Psoas muscle (tissue), 8 donors: ENCODE data around the gene MRPL52. TPM values are rescaled to one million over a fixed set of nuclear protein-coding genes. Genes with fewer than 3 reads are reported as not detected.

Experiments used
- ATAC-seq, 4 donors: fragments of 200-7000 bp; cut with Tn5 transposase; one replicate each; pipeline ENCODE4 v1.9.1; 2020; ENCODE audit warnings: moderate library complexity in 3 of 4, mild to moderate bottlenecking in 2 of 4
- DNase-seq, 2 donors: peaks; one replicate each; pipeline ENCODE4 v3.0.0-alpha.2; 2020
- H3K27ac ChIP-seq: fragments of 200-600 bp; one replicate; pipeline ENCODE4 v1.8.0; 2022
- H3K27me3 ChIP-seq, 3 donors: fragments of 200-600 bp in 1 of 3; one replicate each; pipeline versions ENCODE4 v1.6.1 to v1.8.0; 2013 to 2022; ENCODE audit warnings: low read length in 2 of 3, mild to moderate bottlenecking in 2 of 3, moderate library complexity in 1 of 3; ENCODE audit not compliant: insufficient read depth in 3 of 3
- H3K36me3 ChIP-seq, 2 donors: fragments of 200-600 bp in 1 of 2; one replicate each; pipeline versions ENCODE4 v1.6.1 to v1.8.0; 2013 to 2022; ENCODE audit warnings: low read depth in 1 of 2, mild to moderate bottlenecking in 1 of 2, moderate library complexity in 1 of 2; ENCODE audit not compliant: insufficient read depth in 1 of 2
- H3K4me1 ChIP-seq: fragments of 200-600 bp; one replicate; pipeline ENCODE4 v1.8.0; 2022
- H3K4me3 ChIP-seq: fragments of 200-600 bp; one replicate; pipeline ENCODE4 v1.8.0; 2022; ENCODE audit warnings: mild to moderate bottlenecking
- H3K9me3 ChIP-seq: fragments of 200-600 bp; one replicate; pipeline ENCODE4 v1.8.0; 2022
- CTCF ChIP-seq: fragments of 200-600 bp; IDR thresholded peaks from one replicate; pipeline ENCODE4 v1.8.0; 2022; ENCODE audit warnings: antibody characterized with exemption
- WGBS, 3 donors: extraction: QIAGEN DNeasy Blood & Tissue Kit; methylation state at CpG; one replicate each; pipeline versions ENCODE4 v1.1.6 to v1.1.7; 2013; 5-methylcytosine and 5-hydroxymethylcytosine counted together
- intact Hi-C, 2 donors: fragments of 100-400 bp; cut with DNase I; formaldehyde crosslinking; loops; one replicate each; pipeline versions ENCODE4 v1.11.0 to v1.14.2; 2022
- polyA plus RNA-seq, 3 donors: library from polyadenylated mRNA; stranded (reverse); fragments of 200-250 nt; gene quantifications; one replicate each; pipeline ENCODE4 v1.2.3, GENCODE V29; 2013
- total RNA-seq, 4 donors: library from RNA; stranded (reverse); fragmentation: NEBNext Ultra II Directional in 2 of 4; extraction: Animal tissue kit (Norgen Biotek cat#: 25700) in 2 of 4; gene quantifications; one replicate each; pipeline versions ENCODE4 v1.2.1 to v1.2.4, GENCODE V29; 2021 to 2023
- donor health status: healthy with polysubstance abuse.
- donor health status: DM: no; HTN: no; CAD: no; lungs with moderate emphysema.
- donor health status: Bipolar disorder and iron deficiency.
- donor health status: healthy.
- donor health status: DM: yes; HTN: yes; CAD: no.
- donor health status: DM: no; HTN: no; CAD: no.
- donor health status: DM: no; HTN: no; CAD: no.
- donor health status: DM: yes; HTN: yes; CAD: no.

MRPL52 gene
- total and polyA plus RNA-seq, 7 donors: 79.1 to 246 (median 91.2) TPM

DNA sequence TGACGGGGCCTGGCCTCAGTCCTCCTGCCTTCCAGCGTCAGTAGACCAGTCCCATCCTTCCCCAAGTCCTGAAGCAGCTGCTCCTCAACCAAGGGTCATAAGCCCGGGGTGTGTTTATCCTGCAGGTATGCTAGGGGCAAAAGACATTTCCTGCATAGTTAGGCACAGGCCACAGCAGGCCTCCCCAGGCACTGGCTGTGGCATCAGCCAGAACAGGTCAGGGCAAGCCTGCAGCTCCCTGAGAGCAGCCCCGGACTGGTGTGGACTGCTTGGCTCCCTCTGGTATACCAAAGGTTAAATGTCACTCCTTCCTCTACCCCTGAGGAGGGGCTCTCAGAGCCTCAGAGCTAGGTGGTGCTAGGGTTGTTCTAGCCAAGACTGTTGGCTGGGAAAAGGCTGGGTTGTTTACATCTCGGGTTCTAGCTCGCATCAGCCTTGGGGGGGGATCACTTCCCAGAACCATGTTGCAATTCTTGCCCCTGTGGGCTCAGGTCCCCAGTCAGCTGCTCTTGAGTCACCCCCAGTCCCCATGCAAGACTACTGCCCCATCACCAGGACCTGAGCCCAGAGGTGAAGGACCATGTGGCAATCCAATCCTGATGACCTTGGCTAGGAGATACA, 9.6 kb downstream of the MRPL52 start:
- Histone ChIP-seq H3K27ac (no peak overlapping the region), H3K4me3 (peak overlapping the region; percentile 77), H3K4me1 (peaks cover 6% of the 10 kb centered on the region), H3K9me3 (no peaks in the 10 kb centered on the region), H3K27me3 (peaks cover 0 to 16% (median 13%) of the 10 kb centered on the region in 3 donors), H3K36me3 (peaks cover 0 to 30% of the 10 kb centered on the region in 2 donors)
- ATAC-seq (peak in 2 of 4 donors; percentile 6 to 32), DNase-seq (peak in 1 of 2 donors; percentile 63)
- TF ChIP-seq CTCF: no peak
- intact Hi-C loops: no loop called here
- WGBS, 3 donors: 67 to 75% (median 74%) methylated on average over 6 of the region's 6 CpGs

DNA sequence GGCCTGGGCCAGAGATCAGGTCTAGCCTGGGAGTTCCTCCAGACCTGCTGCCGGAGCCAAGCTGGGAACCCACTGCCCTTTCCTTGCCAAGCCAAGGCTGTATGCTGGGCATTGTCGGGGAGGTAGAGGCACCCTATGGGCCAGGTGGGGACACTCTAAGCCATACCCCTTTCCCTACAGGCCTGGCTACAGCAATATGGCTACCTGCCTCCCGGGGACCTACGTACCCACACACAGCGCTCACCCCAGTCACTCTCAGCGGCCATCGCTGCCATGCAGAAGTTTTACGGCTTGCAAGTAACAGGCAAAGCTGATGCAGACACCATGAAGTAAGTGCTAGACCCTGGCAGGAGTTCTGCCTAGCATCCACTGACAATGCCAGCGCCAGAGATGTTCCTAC, 11.6 kb downstream of the MRPL52 start:
- intact Hi-C loops: no loop called here
- Histone ChIP-seq H3K36me3 (peaks cover 0 to 24% of the 10 kb centered on the region in 2 donors), H3K4me3 (no peak overlapping the region), H3K27ac (no peak overlapping the region), H3K4me1 (peaks cover 6% of the 10 kb centered on the region), H3K27me3 (peaks cover 0 to 16% (median 13%) of the 10 kb centered on the region in 3 donors), H3K9me3 (no peaks in the 10 kb centered on the region)
- DNase-seq (peak in 1 of 2 donors; percentile 37), ATAC-seq (no peak)
- 94 to 95% (median 95%) methylated on average over 9 of the region's 9 CpGs for WGBS, 3 donors
- no peak for TF ChIP-seq CTCF

DNA sequence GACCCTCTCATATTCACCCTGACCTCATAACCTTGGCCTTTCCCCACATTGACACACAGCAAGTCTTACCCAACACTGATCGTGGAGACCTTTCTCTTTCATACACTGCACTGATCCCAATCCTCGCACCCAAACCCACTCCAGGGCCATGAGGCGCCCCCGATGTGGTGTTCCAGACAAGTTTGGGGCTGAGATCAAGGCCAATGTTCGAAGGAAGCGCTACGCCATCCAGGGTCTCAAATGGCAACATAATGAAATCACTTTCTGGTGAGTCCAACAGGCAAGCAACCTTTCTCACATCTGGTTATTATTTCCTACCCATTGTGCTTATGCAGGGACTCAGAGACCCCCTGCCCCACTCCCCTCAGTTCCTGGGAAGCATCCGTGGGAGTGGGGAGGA, 12.1 kb downstream of the MRPL52 start:
- Histone ChIP-seq H3K4me1 (peaks cover 3% of the 10 kb centered on the region), H3K27me3 (peaks cover 0 to 16% (median 10%) of the 10 kb centered on the region in 3 donors), H3K4me3 (no peak overlapping the region), H3K36me3 (peaks cover 0 to 24% of the 10 kb centered on the region in 2 donors), H3K27ac (no peak overlapping the region), H3K9me3 (no peaks in the 10 kb centered on the region)
- DNase-seq: no peak
- TF ChIP-seq CTCF: no peak
- ATAC-seq: no peak
- intact Hi-C loops: no loop called here
- WGBS, 3 donors: 93 to 97% (median 96%) methylated on average over 8 of the region's 8 CpGs

GRCh38 chr14:22842211-22843122, 12.8 kb downstream of the MRPL52 start:
- WGBS, 3 donors: 90 to 92% (median 91%) methylated on average over 28 of the region's 28 CpGs
- Histone ChIP-seq H3K36me3 (peaks cover 0 to 24% of the 10 kb centered on the region in 2 donors), H3K4me3 (no peak overlapping the region), H3K9me3 (no peaks in the 10 kb centered on the region), H3K4me1 (peaks cover under 1% of the 10 kb centered on the region), H3K27me3 (peaks cover 0 to 15% (median 6%) of the 10 kb centered on the region in 3 donors), H3K27ac (no peak overlapping the region)
- DNase-seq (peak in 1 of 2 donors; percentile 34), ATAC-seq (no peak)
- intact Hi-C loops: no loop called here
- no peak for TF ChIP-seq CTCF
